Measurements from ENCODE around the gene EML4.

Gene EML4

DNA sequence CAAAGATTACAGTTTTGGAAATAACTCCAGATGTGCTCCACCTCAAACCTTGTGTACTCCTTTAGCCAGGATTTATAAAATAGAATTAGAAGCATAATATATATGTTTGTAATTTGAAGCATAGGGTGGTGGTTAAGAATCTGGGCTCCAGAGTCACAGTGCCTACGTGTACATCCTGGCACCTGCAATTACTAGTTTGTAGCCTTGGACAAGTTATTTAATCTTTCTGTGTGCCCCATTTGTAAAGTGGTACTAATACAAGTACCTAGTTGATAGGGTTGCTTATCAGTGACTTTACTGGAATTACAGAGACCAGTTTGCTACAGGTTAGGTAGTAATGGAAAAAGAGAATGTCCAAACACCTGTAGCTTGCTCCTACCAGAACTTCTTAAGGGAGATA lies 28.6 kb downstream of the EML4 start:
- DNase-seq, result no peak

DNA sequence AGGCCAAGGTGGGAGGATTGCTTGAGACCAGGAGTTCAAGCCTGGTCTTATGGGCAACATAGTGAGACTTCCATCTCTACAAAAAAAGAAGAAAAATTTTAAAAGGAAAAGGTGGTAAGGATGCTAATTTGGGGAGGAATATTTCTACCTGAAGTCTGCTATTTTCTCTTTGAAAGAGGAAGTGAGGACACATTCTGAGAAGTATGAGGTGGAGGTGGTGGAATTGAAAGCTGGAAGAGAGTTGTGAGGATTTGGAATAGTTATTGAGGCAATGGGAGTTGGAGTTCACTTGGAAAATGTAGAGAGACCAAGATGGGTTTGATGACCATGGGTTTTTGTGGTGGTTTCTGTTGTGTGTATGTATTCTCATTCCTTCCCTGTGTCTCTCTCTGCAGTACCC lies 29.3 kb downstream of the EML4 start:
- DNase-seq, result no peak

DNA sequence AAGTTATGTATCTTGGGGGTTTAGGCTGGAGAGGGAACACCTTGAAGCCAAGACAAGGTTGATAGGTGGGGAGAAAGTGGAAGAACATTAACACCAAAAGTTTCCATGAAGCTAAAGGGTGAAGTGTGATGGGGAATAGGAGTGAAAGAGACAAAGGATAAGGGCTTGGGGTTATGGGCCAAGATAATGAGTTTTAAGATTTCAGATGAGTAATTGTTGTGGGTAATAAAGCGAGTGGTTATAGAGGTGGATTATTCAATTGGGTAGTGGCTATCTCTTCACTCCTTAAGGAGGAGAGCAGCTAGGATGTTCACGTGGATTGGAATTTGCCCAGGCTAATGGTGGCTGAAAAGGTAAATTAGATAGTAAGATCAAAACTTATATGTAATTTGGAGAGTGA lies 29.8 kb downstream of the EML4 start:
- DNase-seq, result no peak

DNA sequence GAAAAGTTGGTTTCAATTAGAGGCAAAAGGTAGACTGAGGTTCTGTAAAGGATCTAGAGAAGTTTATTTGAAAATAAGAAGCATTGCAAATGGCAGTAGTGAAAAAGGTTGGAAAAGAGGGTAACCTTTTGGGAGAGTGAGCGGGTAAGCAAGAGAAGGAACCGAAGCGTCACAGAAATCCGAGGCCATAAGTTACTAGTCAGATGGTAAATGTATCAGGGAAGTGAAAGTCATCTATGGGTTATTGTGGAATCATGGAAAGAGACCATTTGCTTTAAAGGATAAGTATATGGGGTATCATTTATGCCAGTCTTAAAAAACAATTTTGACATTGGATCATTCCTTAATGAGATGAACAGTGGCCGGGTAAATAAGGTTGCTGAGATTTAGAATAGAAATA lies 30.5 kb downstream of the EML4 start:
- no peak for DNase-seq

DNA sequence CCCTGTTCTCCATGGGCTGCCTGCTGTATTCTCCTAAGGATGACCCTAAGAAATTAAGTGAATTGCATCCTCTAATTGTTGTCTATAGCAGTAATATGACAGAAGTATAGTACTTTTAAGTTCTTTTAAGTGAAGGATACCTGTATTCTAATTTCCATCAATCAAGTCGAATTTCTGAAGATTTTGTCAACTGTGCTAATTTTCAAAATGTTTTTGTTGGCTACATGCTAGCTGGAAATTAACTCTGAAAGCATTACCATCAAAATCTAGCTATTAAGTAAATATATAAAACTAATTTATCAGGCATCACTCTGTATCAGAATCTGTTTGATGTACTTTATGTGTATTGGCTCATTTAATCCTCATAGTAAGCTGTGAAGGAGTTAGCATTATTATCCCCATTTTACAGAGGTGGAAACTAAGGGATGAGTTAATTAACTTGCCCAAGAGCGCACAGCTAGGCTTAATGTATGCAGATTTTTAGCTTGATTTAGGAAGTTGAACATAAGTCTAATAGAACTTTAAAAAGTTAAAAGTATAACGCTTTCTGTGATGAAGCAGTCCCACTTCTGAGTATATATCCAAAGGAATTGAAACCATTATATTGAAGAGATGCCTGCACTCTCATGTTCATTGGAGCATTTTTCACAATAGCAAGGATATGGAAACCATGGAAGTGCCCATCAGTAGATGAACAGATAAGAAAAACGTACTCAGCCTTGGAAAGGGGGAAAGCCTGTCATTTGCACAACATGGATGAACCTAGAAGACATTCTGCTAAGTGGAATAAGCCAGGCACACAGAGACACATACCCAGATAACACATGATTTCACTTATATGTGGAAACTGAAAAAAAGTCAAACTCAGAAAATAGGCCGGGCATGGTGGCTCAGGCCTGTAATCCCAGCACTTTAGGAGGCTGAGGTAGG lies 32.0 kb downstream of the EML4 start:
- DNase-seq, result no peak

DNA sequence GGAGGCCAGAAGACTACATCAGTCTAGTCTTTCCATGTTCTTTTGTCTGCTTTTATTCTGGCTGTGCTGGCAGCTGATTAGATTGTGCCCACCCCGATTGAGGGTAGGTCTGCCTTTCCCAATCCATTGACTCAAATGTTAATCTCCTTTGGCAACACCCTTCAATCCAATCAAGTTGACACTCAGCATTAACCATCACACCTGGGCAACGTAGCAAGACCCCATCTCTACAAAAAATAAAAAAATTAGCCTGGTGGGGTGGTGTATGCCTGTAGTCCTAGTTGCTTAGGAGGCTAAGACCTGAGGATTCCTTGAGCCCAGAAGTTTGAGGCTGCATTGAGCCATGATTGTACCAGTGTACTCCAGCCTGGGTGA lies 33.5 kb downstream of the EML4 start:
- DNase-seq, result no peak

DNA sequence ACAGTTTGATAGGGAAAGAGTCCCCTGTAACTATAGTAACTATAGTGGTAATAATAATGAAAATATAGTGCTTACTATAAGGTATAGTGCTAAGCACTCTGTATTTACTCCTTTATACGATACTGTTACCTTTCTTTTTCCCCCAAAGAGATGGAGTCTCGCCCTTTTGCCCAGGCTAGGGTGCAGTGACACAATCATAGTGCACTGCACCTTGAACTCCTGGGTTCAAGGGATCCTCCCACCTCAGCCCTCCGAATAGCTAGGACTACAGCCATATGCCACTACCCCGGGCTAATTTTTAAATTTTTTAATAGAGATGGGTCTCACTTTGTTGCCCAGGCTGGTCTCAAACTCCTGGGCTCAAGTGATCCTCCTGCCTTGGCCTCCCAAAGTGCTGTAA lies 34.6 kb downstream of the EML4 start:
- DNase-seq, result no peak

DNA sequence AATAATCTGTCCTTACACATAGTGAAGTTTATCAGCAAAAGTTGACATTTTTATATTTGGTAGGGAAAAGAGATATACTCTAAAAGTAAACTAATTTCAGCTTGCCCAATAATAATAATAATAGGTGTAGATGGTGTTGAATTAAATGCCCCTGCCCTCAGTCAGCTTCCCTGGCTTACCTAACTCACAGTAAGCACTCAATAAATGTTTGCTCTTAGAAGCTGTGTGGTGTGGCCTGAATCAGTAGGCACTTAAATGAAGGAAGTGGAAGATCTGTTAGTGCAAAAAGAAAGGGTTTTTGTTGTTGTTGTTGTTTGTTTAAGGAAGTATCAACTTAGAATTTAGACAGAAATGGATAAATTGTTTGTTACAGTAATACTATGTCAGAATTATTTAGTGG lies 36.2 kb downstream of the EML4 start:
- no peak for DNase-seq

DNA sequence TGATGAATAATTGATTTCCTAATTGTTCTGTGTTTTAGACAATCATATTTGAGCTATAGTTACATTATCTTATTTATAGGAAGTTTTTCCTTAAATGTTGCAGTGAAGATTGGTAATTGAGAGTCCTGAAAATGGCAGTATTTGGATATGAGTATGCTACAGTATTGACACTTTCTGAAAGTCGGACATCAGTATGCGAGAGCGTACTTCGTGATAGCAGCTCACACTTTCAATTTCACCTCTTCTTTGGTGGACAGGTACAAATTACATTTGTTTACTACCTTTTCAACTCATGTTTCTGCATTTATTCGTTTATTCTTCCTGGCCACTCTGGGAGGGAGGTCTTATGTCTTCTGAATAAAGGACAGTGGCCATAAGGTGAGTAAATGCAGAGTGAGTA lies 38.7 kb downstream of the EML4 start:
- no peak for DNase-seq

DNA sequence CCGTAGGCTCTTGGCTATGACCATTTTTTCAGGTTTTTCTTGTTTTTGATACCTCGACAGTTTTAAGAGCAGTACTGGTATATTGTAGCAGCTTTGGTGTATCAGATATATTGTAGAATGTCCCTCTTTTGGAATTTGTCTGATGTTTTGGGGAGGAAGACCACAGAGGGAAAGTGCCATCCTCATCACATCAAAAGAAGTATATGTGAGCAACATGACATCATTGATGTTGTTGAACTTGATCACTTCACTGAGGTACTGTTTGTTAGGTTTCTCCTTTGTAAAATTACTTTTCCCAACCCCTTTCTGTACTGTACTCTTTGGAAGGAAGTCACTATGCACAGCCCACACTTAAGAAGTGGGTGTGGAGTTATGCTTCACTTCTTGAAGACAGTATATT lies 41.0 kb downstream of the EML4 start:
- DNase-seq, result no peak

DNA sequence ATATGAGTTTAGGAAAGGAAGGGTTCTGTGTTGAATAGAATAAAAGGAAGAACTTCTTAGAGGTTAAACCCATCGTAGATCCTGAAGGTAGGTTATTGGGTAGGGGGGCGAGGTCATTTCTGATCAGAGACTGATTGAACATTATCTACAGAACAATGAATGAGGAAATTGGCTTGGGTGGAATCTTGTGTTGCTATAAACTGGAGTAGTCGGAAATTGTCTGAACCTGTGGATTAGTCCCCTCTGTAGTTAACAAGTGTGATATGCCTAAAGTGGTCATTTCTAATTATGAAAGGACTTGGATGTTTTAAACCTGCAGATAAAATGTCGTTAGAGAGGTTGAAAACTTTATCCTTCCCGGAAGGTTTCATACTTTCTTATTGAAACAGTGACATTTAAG lies 42.1 kb downstream of the EML4 start:
- no peak for DNase-seq

DNA sequence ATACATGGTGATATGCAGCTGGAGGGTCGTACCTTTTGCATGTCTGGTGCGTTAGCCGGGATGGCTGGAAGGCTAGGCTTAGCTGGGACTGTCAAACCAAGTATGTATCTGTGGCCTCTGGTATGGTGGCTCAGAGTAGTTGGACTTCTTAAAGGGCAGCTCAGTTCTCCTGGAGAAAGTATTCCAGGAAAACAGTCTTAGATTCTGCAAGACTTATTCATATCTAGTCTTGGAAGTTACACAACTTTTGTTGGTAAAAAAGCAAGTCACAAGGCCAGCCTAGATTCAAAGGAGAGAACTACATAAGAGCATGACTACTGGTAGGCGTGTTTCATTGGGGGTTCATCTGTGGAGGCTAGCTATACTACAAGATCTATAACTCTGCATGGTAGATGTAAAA lies 45.5 kb downstream of the EML4 start:
- no peak for DNase-seq

DNA sequence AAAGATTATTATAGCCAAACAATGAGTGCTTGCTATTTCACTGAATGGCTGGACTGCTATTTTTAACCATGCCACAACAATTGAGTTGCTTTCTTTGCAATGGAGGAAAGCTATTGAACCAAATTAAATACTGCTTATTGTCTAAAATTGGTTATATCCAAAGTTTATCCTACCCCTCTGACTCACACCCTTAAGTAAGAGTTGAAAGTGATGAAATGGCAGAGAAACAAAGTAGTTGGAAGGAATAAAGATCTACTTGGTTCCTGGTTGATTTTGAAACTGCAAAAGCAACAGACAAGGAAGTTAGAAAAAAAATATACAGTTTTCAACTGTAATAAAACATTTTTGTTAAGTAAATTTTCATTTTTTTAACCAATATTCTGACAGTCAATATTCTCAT lies 47.5 kb downstream of the EML4 start:
- DNase-seq, result no peak

DNA sequence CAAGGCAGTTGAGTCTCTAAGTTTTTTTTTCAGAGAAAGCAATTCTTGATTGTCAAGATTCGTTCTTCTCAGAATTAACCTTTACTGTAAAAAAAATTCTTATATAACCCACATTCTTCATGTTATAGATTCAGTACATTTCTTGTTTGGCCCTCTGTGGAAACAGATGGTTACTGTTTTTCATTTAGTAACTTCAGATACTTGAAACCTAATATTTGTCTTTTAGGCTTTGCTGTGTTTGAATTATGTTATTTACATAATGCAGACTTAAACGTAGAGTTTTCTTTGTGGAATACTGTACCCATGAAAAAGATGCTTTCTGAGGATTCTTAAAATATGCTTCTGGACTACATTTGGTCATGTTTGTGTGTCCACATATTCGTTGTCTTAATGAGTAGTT lies 48.2 kb downstream of the EML4 start:
- no peak for DNase-seq

DNA sequence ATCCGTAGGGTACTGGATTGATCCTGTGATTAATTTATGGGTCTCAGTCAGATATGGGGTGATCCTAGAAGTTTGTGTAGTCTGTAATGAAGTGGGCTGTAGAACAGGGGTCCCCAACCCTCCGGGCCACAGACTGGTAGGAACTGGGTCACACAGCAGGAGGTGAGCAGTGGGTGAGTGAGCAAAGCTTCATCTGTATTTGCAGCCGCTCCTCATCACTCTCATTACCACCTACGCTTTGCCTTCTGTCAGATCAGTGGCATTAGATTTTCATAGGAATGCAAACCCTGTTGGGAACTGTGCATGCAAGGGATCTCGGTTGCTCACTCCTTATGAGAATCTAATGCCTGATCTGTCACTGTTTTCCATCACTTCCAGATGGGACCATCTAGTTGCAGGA lies 48.8 kb downstream of the EML4 start:
- no peak for DNase-seq

DNA sequence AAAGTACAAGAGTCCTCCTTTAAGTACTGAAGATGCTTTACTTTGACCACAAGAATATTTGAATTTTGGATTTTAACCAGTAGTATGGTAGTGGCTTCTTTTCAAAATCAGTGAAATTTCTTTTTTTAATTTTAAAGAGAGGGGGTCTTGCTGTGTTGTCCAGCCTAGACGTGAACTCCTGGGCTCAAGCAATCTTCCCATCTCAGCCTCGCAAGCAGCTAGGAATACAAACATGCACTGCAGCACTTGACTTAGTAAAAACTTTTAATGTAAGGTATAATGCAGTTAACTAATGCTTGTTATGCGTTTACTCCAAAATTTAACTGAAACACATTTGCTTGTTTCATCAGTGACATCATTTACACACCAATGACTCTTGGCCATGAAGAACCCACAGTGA lies 49.6 kb downstream of the EML4 start:
- DNase-seq, result no peak

DNA sequence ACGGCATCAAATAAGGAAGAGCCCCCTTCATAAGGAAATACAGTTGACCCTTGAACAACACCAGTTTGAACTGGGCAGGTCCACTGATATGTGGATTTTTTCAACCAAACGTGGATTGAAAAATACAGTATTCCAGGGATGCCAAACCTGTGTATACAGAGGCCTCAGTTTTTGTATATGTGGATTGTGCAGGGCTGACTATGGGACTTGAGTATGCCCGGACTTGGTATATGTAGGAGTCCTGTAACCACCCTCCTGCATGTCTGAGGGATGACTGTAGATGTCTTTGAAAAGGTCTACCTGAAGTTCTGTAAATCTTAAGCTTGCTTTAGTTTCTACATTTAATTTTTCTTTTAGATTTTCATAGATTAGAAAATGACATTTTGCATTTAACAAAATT lies 50.0 kb downstream of the EML4 start:
- DNase-seq, result no peak

DNA sequence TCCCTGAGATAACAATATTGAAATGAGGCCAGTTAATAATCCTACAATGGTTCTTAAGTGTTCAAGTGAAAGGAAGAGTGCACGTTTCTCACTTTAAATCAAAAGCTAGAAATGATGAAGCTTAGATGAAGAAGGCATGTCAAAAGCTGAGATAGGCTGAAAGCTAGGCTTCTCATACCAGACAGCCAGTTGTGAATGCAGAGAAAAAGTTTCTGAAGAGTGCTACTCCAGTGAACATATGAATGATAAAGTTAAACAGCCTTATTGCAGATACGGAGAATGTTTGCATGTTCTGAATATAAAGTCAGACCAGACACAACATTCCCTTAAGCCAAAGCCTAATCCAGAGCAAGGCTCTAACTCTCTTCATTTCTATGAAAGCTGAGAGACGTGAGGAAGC lies 51.4 kb downstream of the EML4 start:
- no peak for DNase-seq

DNA sequence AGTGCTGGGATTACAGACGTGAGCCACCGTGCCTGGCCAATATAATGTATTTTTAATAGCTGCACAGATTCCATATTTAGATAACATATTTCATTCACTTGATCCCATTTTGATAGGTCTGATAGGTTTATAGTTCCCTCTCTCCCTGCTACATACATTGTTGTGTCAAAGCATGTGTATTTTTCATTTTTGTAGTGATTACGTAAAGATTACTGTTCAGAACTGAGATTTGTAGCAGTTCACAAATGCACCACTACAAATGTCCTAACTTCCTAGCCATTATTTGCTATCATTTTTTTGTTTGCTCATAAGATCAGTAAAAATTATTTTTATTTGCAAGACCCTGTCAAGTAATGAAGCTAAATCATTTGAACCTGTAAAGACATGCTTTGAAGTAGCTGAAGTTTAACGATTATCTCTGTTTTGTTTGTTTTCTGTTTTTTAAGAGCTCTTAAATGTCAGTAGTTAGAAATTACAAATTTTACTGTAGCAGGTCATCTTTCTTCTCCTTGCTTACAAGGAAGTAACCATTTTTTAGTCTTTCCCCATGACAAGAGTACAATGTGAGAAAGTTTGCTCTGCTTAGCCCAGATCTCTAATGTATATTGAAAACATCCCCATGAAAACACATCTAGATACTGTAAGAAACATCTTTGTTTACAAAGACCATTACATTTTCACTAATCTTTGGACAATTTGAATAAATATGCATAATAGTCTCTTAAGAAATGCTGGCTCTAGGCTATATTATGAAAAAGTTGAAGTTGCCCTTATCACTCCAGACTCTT lies 54.1 kb downstream of the EML4 start:
- DNase-seq, result no peak

DNA sequence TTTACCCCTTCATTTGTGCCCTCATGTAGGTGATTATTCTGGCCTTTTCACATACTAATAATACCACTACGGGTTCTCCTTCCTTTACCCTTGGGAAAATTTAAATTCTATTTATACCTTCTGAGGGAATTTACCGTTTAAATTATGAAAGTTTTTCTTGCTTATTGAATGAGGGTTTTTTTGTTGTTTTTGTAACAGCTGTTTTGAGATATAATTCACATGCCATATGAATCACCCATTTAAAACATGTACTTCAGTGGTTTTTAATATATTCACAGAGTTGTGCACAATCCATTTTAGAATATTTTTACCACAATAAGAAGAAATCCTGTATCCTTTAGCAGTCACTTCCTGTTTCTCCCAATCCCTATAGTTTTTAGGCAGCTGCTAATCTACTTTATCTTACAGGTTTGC lies 54.7 kb downstream of the EML4 start:
- no peak for DNase-seq

DNA sequence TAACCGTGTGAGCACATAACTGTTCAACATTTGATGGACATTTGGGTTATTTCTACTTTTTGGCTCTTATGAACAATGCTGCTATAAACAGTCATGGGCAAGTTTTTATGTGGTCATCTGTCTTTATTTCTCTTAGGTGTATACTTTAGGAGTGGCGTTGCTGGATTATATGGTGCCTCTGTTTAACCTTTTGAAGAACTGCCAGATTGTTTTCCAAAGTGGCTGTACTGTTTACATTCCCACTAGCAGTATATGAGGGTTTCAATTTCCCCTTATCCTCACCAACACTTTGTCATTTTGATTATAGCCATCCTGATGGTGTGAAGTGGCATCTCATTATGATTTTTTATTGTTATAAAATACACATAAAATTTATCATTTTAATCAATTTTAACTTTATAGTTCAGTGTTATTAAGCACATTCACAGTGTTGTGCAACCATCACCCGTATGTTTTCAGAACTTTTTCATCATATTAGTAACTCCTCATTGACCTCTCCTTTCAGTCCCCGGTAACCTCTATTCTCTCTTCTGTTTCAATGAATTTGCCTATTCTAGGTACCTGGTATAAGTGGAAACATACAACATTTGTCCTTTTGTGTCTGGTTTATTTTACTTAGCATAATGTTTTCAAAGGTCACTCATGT lies 55.4 kb downstream of the EML4 start:
- no peak for DNase-seq

DNA sequence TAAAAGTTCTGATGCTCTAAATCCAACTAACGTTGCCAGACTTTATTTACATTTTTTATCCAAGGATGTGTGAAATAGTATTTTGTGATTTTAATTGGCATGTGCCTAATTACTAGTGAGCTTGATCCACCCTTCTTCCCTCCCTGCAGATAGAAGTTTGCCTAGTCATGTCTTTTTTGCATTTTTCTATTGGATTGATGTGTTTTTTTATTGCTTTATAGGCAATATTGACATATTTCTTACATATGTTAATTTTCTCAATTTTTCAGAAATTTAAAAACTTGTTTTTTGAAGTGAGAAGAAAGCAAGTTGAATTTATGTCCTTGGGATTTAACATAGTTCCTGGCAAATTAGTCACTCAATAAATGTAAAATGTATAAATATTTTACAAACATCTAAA lies 56.4 kb downstream of the EML4 start:
- no peak for DNase-seq

DNA sequence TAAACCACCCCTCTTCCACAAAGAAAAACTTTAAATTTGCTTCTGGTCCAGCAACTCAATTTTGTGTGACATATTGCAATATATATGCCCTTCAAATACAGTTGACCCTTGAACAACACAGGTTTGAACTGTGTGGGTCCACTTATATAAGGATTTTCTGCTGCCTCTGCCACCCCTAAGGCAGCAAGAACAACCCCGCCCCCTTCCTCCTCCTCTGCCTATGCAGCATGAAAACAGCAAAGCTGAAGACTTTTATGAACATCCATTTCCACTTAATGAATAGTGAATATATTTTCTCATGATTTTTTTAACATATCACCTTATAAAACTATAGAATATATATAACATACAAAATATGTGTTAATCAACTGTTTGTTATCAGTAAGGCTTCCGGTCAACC lies 58.3 kb downstream of the EML4 start:
- no peak for DNase-seq

DNA sequence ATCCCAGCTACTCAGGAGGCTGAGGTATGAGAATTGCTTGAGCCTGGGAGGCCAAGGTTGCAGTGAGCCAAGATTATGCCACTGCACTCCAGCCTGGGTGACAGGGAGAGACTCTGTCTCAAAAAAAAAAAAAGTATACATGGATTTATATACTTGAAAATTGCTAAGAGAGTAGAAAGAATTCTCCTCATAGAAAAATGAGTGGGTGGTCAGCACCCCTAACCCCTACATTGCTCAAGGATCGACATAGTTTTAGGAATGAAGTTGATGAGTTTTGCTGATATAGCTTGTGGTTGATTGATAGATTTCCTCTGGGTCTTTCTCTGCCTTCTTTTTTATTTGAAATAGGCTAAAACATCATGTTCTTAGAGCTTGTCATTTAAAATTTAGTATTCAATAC lies 58.9 kb downstream of the EML4 start:
- no peak for DNase-seq
